Gastrocnemius medialis (tissue), 4 donors: Measurements from ENCODE around the gene TRIM25. TPM values are rescaled to one million over a fixed set of nuclear protein-coding genes. Genes with fewer than 3 reads are reported as not detected.

Experiments used
- ATAC-seq, 2 donors: fragments of 150-250 bp; one replicate each; pipeline ENCODE4 v1.9.1; 2016
- DNase-seq, 2 donors: peaks; one replicate each; pipeline ENCODE4 v3.0.0-alpha.2; 2019
- H3K27ac ChIP-seq, 4 donors: fragments of 200-600 bp; sonication (generic); 1 replicate in 1 of 4; 2 replicates in 3 of 4; pipeline ENCODE4 v1.5.1; 2016 to 2018; ENCODE audit warnings: mild to moderate bottlenecking in 2 of 4, moderate library complexity in 1 of 4
- H3K27me3 ChIP-seq, 3 donors: fragments of 200-600 bp; sonication (generic) in 2 of 3; 1 replicate in 1 of 3; 2 replicates in 2 of 3; pipeline versions ENCODE4 v1.5.1 to v1.6.0; 2016 to 2019; ENCODE audit warnings: mild to moderate bottlenecking in 1 of 3, moderate library complexity in 1 of 3
- H3K36me3 ChIP-seq, 2 donors: fragments of 200-600 bp; sonication (generic) in 1 of 2; one replicate each; pipeline ENCODE4 v1.5.1; 2017 to 2018
- H3K4me1 ChIP-seq, 2 donors: fragments of 200-600 bp; sonication (generic) in 1 of 2; one replicate each; pipeline ENCODE4 v1.5.1; 2016 to 2017; ENCODE audit warnings: mild to moderate bottlenecking in 2 of 2
- H3K4me3 ChIP-seq, 4 donors: fragments of 200-600 bp; sonication (generic) in 3 of 4; 1 replicate in 1 of 4; 2 replicates in 3 of 4; pipeline ENCODE4 v1.5.1; 2016 to 2019; ENCODE audit warnings: mild to moderate bottlenecking in 2 of 4
- H3K9me3 ChIP-seq, 3 donors: fragments of 200-600 bp; sonication (generic) in 2 of 3; 1 replicate in 1 of 3; 2 replicates in 2 of 3; pipeline ENCODE4 v1.5.1; 2016 to 2019
- CTCF ChIP-seq, 5 experiments: fragments of 450-650 bp in 3 of 5; fragments of 200-600 bp in 2 of 5; sonication (generic) in 2 of 5; IDR thresholded peaks in 4 of 5; conservative IDR thresholded peaks in 1 of 5; 1 replicate in 4 of 5; 2 replicates in 1 of 5; pipeline ENCODE4 v1.5.1; 2016 to 2019; ENCODE audit warnings: antibody characterized with exemption in 5 of 5, mild to moderate bottlenecking in 3 of 5, moderate library complexity in 3 of 5
- POLR2A ChIP-seq, 2 donors: fragments of 450-650 bp; IDR thresholded peaks; one replicate each; pipeline ENCODE4 v1.6.1; 2017; ENCODE audit warnings: antibody characterized with exemption in 2 of 2, mild to moderate bottlenecking in 2 of 2, moderate library complexity in 2 of 2
- in situ Hi-C, 4 donors: fragments of 200-750 bp; cut with MboI; loops; one replicate each; pipeline versions ENCODE4 v1.15.0 to v1.8.0; 2017; ENCODE audit warnings: low sequenced_read_pairs in 4 of 4
- intact Hi-C: fragments of 100-400 bp; cut with DNase I; formaldehyde crosslinking; loops from one replicate; pipeline ENCODE4 v1.15.1; 2023; ENCODE audit warnings: low total_unique reads
- total RNA-seq, 4 donors: library from RNA; depleted of rRNA; stranded (reverse); fragments of >200 nt; gene quantifications; one replicate each; pipeline versions ENCODE4 v1.1.0 to v1.2.3, GENCODE V29; 2016

Gene TRIM25
- total RNA-seq, 4 donors from 2014 or later: 8.5 to 18.2 (median 15.1) TPM

- TF ChIP-seq POLR2A (IDR thresholded peaks at IDR 0.05) (no peak), CTCF (IDR thresholded peaks at IDR 0.05 in 4 of 5, conservative IDR thresholded peaks at IDR 0.05 in 1 of 5) (no peak)
- in situ Hi-C loops: no loop called here
- H3K9me3 ChIP-seq: no peaks in the 10 kb centered on the region
These were observed 47.8 kb downstream of the TRIM25 start for GRCh38 chr17:56866076-56866475.

GRCh38 chr17:56863974-56864373 lies 49.9 kb downstream of the TRIM25 start:
- TF ChIP-seq CTCF (IDR thresholded peaks at IDR 0.05 in 4 of 5, conservative IDR thresholded peaks at IDR 0.05 in 1 of 5): no peak
- TF ChIP-seq POLR2A (IDR thresholded peaks at IDR 0.05): no peak
- no peaks in the 10 kb centered on the region for H3K9me3 ChIP-seq
- in situ Hi-C loops: no loop called here
- no peaks in the 10 kb centered on the region for H3K4me1 ChIP-seq
- no peaks in the 10 kb centered on the region for H3K27me3 ChIP-seq
- H3K36me3 ChIP-seq: peaks cover 0 to 3% of the 10 kb centered on the region in 2 donors
- ATAC-seq (no peak), DNase-seq (no peak)
- no peak overlapping the region for H3K27ac ChIP-seq
- intact Hi-C loops: no loop called here
- no peak overlapping the region for H3K4me3 ChIP-seq

More at GRCh38 chr17:56866076-56866475, 47.8 kb downstream of the TRIM25 start:
- H3K4me1 ChIP-seq: no peaks in the 10 kb centered on the region
- no peaks in the 10 kb centered on the region for H3K27me3 ChIP-seq
- intact Hi-C loops: no loop called here
- no peak overlapping the region for H3K4me3 ChIP-seq
- no peak for DNase-seq
- no peaks in the 10 kb centered on the region for H3K36me3 ChIP-seq
- ATAC-seq: no peak
- no peak overlapping the region for H3K27ac ChIP-seq

- intact Hi-C loops: no loop called here
- Histone ChIP-seq H3K27ac (no peak overlapping the region), H3K4me1 (no peaks in the 10 kb centered on the region), H3K36me3 (peaks cover 0 to 3% of the 10 kb centered on the region in 2 donors), H3K9me3 (no peaks in the 10 kb centered on the region), H3K4me3 (no peak overlapping the region), H3K27me3 (no peaks in the 10 kb centered on the region)
- no peak for ATAC-seq
- TF ChIP-seq POLR2A (IDR thresholded peaks at IDR 0.05): no peak
- no peak for TF ChIP-seq CTCF (IDR thresholded peaks at IDR 0.05 in 4 of 5, conservative IDR thresholded peaks at IDR 0.05 in 1 of 5)
- no peak for DNase-seq
- in situ Hi-C loops: no loop called here
These were observed 52.0 kb downstream of the TRIM25 start for GRCh38 chr17:56861899-56862298.

GRCh38 chr17:56851008-56851407 lies 62.8 kb downstream of the TRIM25 start:
- intact Hi-C loops: loop anchor here (5.0 kb wide), 1 partner anchor 36 kb away; no protein-coding TSS in a partner anchor
- no peak overlapping the region for H3K4me3 ChIP-seq
- H3K27ac ChIP-seq: no peak overlapping the region
- no peaks in the 10 kb centered on the region for H3K27me3 ChIP-seq
- in situ Hi-C loops: no loop called here
- no peaks in the 10 kb centered on the region for H3K4me1 ChIP-seq
- no peaks in the 10 kb centered on the region for H3K9me3 ChIP-seq
- DNase-seq (no peak), ATAC-seq (no peak)
- TF ChIP-seq POLR2A (IDR thresholded peaks at IDR 0.05): no peak
- no peak for TF ChIP-seq CTCF (IDR thresholded peaks at IDR 0.05 in 4 of 5, conservative IDR thresholded peaks at IDR 0.05 in 1 of 5)
- H3K36me3 ChIP-seq: no peaks in the 10 kb centered on the region

- DNase-seq: no peak
- Histone ChIP-seq H3K4me1 (no peaks in the 10 kb centered on the region), H3K36me3 (no peaks in the 10 kb centered on the region), H3K9me3 (no peaks in the 10 kb centered on the region), H3K27ac (no peak overlapping the region), H3K4me3 (no peak overlapping the region), H3K27me3 (no peaks in the 10 kb centered on the region)
- TF ChIP-seq CTCF (IDR thresholded peaks at IDR 0.05 in 4 of 5, conservative IDR thresholded peaks at IDR 0.05 in 1 of 5) (no peak), POLR2A (IDR thresholded peaks at IDR 0.05) (no peak)
- no peak for ATAC-seq
- intact Hi-C loops: loop anchor here (5.0 kb wide), 1 partner anchor 37 kb away; no protein-coding TSS in a partner anchor
- in situ Hi-C loops: no loop called here
These were observed 63.3 kb downstream of the TRIM25 start for GRCh38 chr17:56850591-56850990.
